DMS153 treated with DMSO at 0.1 percent for 48 hours (cell line): Measurements from ENCODE around the gene CUBN.

ENCODE experiments used
- DNase-seq: peaks from one replicate; lab custom pipeline; 2025; ENCODE audit not compliant: unreplicated experiment; lab: John Stamatoyannopoulos, UW

The CUBN gene

GRCh38 chr10:16927546-16927945 is 202.1 kb downstream of the CUBN start:
- no peak for DNase-seq

GRCh38 chr10:16923726-16924125 is 205.9 kb downstream of the CUBN start:
- DNase-seq = no peak

- no peak for DNase-seq
These were observed 206.3 kb downstream of the CUBN start for GRCh38 chr10:16923309-16923708.

- DNase-seq = no peak
These were observed 210.3 kb downstream of the CUBN start for GRCh38 chr10:16919121-16919982.

GRCh38 chr10:16916496-16916895 is 213.1 kb downstream of the CUBN start:
- DNase-seq = no peak

GRCh38 chr10:16915300-16915699 is 214.3 kb downstream of the CUBN start:
- DNase-seq = no peak

GRCh38 chr10:16913266-16913665 is 216.3 kb downstream of the CUBN start:
- DNase-seq = no peak

GRCh38 chr10:16910793-16911164 is 218.8 kb downstream of the CUBN start:
- DNase-seq = no peak

GRCh38 chr10:16909961-16910792 is 219.4 kb downstream of the CUBN start:
- DNase-seq = no peak

GRCh38 chr10:16909271-16909767 is 220.3 kb downstream of the CUBN start:
- DNase-seq = no peak

- no peak for DNase-seq
These were observed 221.9 kb downstream of the CUBN start for GRCh38 chr10:16907687-16908086.

GRCh38 chr10:16905320-16905719 is 224.3 kb downstream of the CUBN start:
- DNase-seq = no peak

- no peak for DNase-seq
These were observed 225.0 kb downstream of the CUBN start for GRCh38 chr10:16904639-16905061.

GRCh38 chr10:16904049-16904448 is 225.6 kb downstream of the CUBN start:
- DNase-seq = no peak

GRCh38 chr10:16902606-16903005 is 227.0 kb downstream of the CUBN start:
- DNase-seq = no peak

GRCh38 chr10:16901106-16901505 is 228.5 kb downstream of the CUBN start:
- DNase-seq = no peak

GRCh38 chr10:16896993-16897392 is 232.6 kb downstream of the CUBN start:
- no peak for DNase-seq

GRCh38 chr10:16894821-16895220 is 234.8 kb downstream of the CUBN start:
- DNase-seq = no peak

GRCh38 chr10:16893664-16894063 is 235.9 kb downstream of the CUBN start:
- no peak for DNase-seq

- no peak for DNase-seq
These were observed 238.0 kb downstream of the CUBN start for GRCh38 chr10:16891375-16892313.

- no peak for DNase-seq
These were observed 238.9 kb downstream of the CUBN start for GRCh38 chr10:16890691-16891090.
